ENCODE data around the gene TENM4. TPM values are rescaled to one million over a fixed set of nuclear protein-coding genes. Genes with fewer than 3 reads are reported as not detected.

TENM4 gene
- total RNA-seq, 4 donors from 2014 or later, result 2.3 to 18.9 (median 4.5) TPM

DNA sequence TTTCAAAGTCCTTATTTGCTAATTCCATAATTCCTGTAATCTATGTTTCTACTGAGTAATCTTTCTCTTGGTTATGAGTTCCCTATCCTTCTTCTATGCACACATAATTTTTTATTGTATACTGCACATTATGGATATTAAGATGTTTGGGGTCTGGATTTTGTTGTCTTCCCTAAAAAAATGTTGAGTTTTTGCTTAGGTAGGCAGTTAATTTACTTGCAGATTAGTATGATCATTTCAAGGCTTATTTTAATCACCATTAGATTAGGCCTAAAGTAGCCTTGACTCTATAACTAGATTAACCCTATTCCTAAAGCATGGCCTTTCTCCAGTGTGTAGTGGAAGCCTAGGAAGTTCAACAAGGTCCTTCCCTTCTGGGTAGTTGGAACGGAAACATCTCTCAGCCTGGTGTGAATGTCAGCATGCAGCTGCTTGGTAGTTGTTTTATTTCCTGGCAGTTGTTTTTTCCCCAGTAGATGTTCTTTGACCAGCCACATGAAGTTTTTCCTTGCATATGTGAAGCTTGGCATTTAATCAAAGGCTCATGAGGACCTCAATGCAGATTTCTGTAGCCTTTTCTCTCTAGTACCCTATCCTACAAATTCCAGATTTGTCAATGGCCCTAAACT lies 446.9 kb downstream of the TENM4 start:
- TF ChIP-seq, protein P1, sequence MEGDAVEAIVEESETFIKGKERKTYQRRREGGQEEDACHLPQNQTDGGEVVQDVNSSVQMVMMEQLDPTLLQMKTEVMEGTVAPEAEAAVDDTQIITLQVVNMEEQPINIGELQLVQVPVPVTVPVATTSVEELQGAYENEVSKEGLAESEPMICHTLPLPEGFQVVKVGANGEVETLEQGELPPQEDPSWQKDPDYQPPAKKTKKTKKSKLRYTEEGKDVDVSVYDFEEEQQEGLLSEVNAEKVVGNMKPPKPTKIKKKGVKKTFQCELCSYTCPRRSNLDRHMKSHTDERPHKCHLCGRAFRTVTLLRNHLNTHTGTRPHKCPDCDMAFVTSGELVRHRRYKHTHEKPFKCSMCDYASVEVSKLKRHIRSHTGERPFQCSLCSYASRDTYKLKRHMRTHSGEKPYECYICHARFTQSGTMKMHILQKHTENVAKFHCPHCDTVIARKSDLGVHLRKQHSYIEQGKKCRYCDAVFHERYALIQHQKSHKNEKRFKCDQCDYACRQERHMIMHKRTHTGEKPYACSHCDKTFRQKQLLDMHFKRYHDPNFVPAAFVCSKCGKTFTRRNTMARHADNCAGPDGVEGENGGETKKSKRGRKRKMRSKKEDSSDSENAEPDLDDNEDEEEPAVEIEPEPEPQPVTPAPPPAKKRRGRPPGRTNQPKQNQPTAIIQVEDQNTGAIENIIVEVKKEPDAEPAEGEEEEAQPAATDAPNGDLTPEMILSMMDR (IDR thresholded peaks at IDR 0.05), result no peak
- no peak for DNase-seq (ENCODE audit: low spot score)
- no peak for ATAC-seq (ENCODE audit: low FRiP score)

DNA sequence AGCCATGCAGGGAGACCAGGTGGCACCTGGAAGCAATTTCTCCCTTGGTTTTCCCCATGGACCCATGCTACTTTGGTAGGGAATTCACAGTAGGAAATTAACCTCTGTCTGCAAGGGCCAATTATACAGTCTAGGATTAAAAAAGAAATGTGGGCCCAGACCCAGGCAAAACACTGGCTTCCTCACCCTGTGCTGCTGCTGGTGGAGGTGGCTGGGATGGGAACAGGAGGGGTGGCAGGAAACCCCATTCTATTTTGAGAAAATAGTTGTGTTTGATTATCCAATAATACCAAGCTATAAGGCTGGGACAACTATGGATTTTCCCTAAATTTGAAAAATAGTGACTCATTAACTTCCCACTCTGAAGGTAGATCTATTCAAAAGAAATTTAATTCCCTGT lies 449.1 kb downstream of the TENM4 start:
- TF ChIP-seq, protein P1 (IDR thresholded peaks at IDR 0.05), result no peak
- DNase-seq (ENCODE audit: low spot score), result no peak
- ATAC-seq (ENCODE audit: low FRiP score), result no peak

GRCh38 chr11:78990261-78990660 lies 450.6 kb downstream of the TENM4 start:
- TF ChIP-seq, protein P1 (IDR thresholded peaks at IDR 0.05), result no peak
- DNase-seq (ENCODE audit: low spot score) (no peak), ATAC-seq (ENCODE audit: low FRiP score) (no peak)

GRCh38 chr11:78987748-78988147 lies 453.1 kb downstream of the TENM4 start:
- TF ChIP-seq, protein P1 (IDR thresholded peaks at IDR 0.05), result no peak
- ATAC-seq (ENCODE audit: low FRiP score) (no peak), DNase-seq (ENCODE audit: low spot score) (no peak)

DNA sequence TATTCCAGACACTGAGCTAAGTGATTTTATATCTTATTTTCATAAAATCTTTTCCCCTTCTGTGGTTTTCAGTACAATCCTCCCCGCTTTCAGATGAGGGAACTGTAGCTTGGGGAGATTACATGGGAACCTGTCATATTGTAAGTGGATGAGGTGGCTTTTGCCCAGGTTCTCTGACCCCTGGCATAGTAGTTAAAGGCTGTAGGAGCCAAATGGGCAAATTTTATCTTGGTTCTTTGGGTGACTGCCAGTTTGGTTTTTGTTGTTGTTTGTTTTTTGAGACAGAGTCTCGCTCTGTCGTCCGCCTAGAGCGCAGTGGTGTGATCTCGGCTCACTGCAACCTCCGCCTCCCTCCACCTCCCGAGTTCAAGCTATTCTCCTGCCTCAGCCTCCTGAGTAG lies 454.5 kb downstream of the TENM4 start:
- TF ChIP-seq, protein P1 (IDR thresholded peaks at IDR 0.05), result no peak
- no peak for ATAC-seq (ENCODE audit: low FRiP score)
- no peak for DNase-seq (ENCODE audit: low spot score)

GRCh38 chr11:78985663-78986062 lies 455.2 kb downstream of the TENM4 start:
- ATAC-seq (ENCODE audit: low FRiP score) (no peak), DNase-seq (ENCODE audit: low spot score) (no peak)
- TF ChIP-seq, protein P1 (IDR thresholded peaks at IDR 0.05), result no peak

GRCh38 chr11:78982473-78982872 lies 458.4 kb downstream of the TENM4 start:
- TF ChIP-seq, protein P1 (IDR thresholded peaks at IDR 0.05), result no peak
- DNase-seq (ENCODE audit: low spot score), result no peak
- no peak for ATAC-seq (ENCODE audit: low FRiP score)

All from omental fat pad (tissue), 4 donors.